ENCODE data around the gene HAUS7.

DNA sequence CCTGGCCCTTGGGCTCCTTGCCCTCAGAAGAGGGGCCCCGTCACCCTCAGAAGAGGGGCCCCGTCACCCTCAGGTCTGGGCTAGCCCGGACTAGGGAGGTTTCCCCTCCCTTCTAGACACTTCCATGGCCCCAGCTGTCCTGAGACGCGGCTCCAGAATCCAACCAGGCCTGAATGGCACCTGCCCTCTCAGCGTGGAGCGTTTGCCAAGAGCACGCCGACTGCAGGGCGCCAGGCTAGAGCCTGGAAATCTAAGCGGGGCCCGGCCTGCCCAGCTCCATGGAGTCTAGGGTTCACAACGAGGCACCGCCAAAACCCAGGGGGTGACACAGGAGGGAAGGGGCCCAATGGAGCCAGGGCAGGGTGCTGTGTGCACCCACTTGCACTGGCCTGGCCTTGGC lies 39.2 kb upstream of the HAUS7 start:
- TF ChIP-seq REST (IDR thresholded peaks at IDR 0.05; ENCODE audit: insufficient read depth in 1 of 2, low read depth in 2 of 2, low read length in 1 of 2) (no peak), POLR2AphosphoS5 (IDR thresholded peaks at IDR 0.05; ENCODE audit: low read depth, low read length) (no peak), TCF7L2 (IDR thresholded peaks at IDR 0.05; ENCODE audit: low read depth, low read length) (no peak)
- TF ChIP-seq, protein P1, sequence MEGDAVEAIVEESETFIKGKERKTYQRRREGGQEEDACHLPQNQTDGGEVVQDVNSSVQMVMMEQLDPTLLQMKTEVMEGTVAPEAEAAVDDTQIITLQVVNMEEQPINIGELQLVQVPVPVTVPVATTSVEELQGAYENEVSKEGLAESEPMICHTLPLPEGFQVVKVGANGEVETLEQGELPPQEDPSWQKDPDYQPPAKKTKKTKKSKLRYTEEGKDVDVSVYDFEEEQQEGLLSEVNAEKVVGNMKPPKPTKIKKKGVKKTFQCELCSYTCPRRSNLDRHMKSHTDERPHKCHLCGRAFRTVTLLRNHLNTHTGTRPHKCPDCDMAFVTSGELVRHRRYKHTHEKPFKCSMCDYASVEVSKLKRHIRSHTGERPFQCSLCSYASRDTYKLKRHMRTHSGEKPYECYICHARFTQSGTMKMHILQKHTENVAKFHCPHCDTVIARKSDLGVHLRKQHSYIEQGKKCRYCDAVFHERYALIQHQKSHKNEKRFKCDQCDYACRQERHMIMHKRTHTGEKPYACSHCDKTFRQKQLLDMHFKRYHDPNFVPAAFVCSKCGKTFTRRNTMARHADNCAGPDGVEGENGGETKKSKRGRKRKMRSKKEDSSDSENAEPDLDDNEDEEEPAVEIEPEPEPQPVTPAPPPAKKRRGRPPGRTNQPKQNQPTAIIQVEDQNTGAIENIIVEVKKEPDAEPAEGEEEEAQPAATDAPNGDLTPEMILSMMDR (IDR thresholded peaks at IDR 0.05) = no peak
